ENCODE measurements around the gene TFF1.

Gene TFF1

GRCh38 chr21:42362700-42363099, 3.6 kb downstream of the TFF1 start:
- DNase-seq (ENCODE audit: low read depth in 2 of 2) = no peak

GRCh38 chr21:42362198-42362597, 4.1 kb downstream of the TFF1 start:
- no peak for DNase-seq (ENCODE audit: low read depth in 2 of 2)

DNA sequence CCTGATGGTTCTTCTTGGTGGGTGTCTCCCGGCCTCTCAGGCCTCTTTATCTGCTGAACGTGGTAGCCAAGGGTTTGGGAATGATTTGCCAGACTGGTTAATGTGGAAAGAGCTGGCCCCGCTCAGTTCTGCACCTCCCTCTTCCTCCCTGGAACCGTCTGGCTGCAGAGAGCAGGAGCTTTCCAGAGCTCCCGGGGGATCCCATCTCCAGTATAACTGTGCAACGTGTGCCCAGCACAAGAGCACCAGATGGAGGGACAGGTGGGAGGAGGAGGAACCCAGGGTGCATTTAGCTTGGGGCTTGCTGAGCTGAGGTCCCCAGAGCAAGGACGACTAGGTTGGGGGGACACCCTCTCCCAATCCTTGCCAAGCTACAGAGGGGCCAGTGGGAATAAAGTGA, 5.0 kb downstream of the TFF1 start:
- no peak for DNase-seq (ENCODE audit: low read depth in 2 of 2)

DNA sequence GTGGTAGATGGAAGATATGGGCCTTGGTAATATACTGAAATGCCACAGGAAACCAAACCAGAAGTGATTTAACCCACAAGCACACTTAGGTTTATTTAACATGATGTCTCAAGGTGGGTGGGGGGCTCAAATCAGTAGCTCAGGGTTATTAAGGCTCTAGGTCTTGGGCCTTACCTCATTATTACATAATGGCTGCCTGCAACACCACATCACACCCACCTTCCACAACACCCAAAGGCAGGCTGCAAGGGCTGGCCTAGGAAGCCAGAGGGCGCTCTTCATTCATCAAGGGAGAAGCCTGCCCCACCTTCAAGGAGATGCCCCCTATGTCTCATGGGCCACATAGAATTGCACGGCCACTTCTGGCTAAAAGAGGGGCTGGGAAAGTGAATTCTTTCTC, 6.0 kb downstream of the TFF1 start:
- no peak for DNase-seq (ENCODE audit: low read depth in 2 of 2)

- no peak for DNase-seq (ENCODE audit: low read depth in 2 of 2)
Measured at GRCh38 chr21:42358937-42359336, 7.4 kb downstream of the TFF1 start.

GRCh38 chr21:42358261-42358660, 8.1 kb downstream of the TFF1 start:
- no peak for DNase-seq (ENCODE audit: low read depth in 2 of 2)

DNA sequence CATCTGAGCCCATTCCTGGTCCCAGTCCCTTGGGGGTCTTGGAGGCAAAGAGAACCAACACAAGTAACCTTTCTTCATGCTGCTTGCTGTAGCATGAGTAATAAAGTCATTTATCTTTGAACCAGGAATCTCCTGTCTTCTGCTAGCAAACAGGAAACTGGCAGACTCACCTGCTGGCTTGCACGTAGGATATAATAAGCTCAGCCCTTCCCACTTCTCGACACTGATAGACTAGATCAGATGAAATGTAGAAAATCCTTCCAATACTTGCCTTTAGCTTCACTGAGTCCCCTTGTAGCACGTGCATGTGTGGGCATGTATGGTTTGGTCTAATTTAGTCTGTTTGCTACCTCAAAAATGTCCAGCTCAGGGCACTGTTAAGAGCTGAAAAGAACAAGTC, 9.0 kb downstream of the TFF1 start:
- no peak for DNase-seq (ENCODE audit: low read depth in 2 of 2)

DNA sequence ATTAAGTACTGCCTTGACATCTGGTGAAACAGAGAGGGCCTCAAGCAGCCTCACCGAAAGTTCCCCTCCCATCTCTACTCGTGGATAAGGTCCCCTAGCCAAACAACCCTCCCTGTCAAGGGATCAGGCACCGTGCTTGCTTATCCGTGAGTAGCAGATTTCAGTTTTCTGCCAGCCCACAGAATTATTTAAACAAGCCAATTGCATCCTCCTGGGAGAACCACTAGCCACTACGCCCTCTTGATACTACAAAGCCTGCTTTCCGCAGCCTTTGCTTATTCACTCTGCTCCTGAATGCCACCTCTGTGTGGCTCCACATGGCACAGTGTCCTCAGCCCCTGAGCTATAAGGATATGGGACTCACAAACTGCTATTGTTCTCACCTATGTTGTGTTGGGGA, 9.7 kb downstream of the TFF1 start:
- no peak for DNase-seq (ENCODE audit: low read depth in 2 of 2)

DNA sequence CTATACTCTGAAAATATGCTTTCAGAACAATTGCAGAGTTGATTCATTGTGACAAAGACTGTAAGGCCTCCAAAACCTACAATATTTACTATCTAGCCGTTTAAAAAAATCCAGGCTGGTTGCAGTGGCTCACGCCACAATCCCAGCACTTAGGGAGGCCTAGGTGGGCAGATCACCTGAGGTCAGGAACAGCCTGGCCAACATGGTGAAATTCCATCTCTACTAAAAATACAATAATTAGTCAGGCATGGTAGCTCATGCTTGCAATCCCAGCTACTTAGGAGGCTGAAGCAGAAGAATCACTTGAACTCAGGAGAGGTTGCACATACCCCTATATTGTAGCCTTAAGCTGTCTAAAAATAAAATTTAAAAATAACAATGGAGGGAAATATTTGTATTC, 10.3 kb downstream of the TFF1 start:
- DNase-seq (ENCODE audit: low read depth in 2 of 2) = no peak

DNA sequence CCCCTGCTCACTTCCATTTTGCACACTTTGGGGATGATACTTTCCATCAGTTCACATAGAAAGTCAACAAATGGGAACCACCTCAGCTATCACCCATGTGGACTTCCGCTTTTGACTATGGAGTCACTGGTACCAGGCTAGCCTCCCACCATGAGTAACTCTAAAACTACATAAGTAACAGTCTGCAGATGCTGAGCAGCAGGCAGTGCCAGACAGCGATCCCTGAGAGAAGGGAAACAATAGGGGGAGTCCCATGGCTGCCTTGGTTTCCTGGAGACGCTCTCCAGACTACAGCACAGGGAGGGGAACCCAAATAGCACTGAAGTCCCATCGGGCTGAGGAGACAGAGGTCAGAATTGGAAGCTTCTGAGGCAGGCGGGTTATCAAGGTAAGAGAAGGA, 12.7 kb downstream of the TFF1 start:
- no peak for DNase-seq (ENCODE audit: low read depth in 2 of 2)

DNA sequence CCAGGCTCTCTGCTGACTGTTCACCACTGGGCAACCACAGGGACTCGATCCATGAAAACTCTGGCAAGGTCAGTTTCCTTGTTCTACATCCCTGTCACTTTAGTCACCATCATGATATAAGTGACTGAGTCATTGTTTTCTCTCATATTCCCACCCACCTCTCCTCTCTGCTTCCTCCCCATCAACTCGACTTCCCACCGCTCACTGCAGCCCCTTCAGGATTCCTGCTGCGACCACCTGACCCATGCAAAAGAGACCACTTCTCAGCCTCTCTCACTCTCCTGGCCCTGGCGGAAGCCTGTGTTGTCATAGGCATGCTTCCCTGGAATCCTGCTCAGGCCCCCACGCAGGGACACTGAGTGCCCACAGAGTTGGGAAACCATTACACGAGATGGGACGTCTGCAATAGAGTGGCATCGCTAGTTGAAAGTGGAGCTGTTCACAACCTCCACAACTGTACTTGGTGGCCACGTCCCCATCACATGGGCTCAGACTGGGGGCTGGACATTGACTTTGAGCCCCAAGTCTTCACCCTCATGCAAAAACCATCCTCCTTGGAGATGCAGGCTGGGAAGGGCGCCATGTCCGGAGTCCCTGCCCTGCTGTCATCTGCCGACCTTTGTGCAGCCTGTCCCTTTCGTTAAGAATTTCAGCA, 13.8 kb downstream of the TFF1 start:
- DNase-seq (ENCODE audit: low read depth in 2 of 2) = no peak

GRCh38 chr21:42351626-42352440, 14.5 kb downstream of the TFF1 start:
- no peak for DNase-seq (ENCODE audit: low read depth in 2 of 2)

GRCh38 chr21:42350927-42351426, 15.4 kb downstream of the TFF1 start, which contains the start of gene TFF2:
TFF2 (minus strand) TSS chr21:42350994; CDS start chr21:42350957, 37 bp downstream.
- DNase-seq (ENCODE audit: low read depth in 2 of 2) = no peak

DNA sequence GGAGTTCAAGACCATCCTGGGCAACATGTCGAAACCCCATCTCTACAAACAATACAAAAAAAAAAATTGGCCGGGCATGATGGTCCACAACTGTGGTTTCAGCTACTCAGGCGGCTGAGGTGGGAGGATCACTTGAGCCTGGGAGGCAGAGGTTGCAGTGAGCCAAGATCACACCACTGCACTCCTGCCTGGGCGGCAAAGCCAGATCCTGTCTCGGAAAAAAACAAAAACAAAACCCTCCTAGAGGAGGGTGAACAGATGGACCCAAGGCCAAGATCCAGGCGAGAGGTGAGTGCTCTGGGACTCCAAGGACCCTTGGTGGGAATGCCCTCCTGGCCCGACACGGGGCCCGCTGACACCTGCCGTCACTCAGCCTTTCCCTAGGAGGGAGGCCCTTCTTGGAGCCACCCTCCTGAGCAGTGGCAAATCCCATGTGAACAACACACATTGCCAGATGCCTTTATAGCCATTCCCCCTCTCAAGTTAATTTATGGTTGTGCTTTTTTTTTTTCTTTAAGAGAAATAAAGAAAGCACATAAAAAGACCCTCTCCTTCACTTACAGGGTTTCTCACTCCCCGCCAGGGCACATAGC, 15.9 kb downstream of the TFF1 start:
- no peak for DNase-seq (ENCODE audit: low read depth in 2 of 2)

- DNase-seq (ENCODE audit: low read depth in 2 of 2) = no peak
Measured at GRCh38 chr21:42349420-42350317, 16.7 kb downstream of the TFF1 start.

GRCh38 chr21:42348762-42349161, 17.6 kb downstream of the TFF1 start:
- no peak for DNase-seq (ENCODE audit: low read depth in 2 of 2)

DNA sequence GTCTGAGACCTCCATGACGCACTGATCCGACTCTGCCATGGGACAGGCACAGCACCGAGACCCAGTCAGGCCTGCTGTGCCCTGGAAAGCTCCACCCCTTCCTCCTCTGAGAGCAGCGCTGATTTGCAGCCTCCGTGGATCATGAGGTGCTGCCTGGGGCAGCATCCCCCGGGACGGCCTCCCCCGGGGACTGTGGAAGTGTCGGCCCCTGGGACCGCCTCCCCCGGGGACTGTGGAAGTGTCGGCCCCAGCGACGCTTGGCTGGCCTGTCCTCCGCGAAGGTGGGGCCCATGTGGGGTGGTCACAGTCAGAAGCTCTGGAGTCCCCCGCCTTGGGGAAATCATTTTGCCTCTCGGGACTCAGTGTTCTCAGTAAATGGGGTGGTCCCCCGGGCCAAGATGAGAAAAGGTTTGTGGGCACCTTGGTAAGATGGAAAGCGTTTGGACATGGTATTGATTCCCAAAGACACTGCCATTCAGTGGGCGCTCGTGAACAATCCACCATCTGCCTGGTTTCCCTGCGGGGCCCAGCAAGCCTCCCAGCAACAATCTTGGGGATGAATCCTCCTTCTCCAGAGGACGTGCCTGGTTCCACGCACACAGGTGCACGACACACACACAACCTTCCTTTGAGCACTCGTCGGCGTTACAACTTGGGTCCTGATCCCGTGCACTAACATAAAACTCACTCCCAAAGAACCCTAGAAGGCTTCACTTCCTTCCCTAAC, 18.6 kb downstream of the TFF1 start:
- DNase-seq (ENCODE audit: low read depth in 2 of 2) = no peak

- DNase-seq (ENCODE audit: low read depth in 2 of 2) = no peak
Measured at GRCh38 chr21:42346866-42347600, 19.3 kb downstream of the TFF1 start.

DNA sequence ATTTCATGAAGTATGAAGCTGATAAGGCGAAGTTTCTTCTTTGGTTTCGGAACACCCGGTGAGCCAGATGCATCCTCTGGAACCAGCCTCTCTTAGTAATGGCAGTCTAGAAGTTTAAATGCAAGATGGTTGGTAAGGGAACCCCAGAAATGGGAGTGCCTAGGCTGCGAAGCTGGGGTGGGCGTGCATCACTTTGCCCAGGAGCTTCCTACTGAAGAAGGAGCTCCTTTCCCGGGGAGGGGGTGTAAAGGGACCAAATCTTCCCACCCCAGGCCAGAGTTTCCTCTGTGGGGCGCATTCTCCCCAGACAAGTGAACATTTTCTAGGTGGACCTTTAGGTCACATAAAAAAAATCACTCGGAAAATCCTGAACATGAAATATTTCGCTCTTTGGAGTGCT, 19.9 kb downstream of the TFF1 start:
- DNase-seq (ENCODE audit: low read depth in 2 of 2) = no peak

- no peak for DNase-seq (ENCODE audit: low read depth in 2 of 2)
Measured at GRCh38 chr21:42344631-42345030, 21.7 kb downstream of the TFF1 start.
